Astrocyte (in vitro differentiated cells and primary cell): ENCODE results near the gene BCLAF3.

Source experiments
- EZH2 ChIP-seq: IDR thresholded peaks from 2 replicates; pipeline ENCODE4 v1.6.1; 2012; ENCODE audit warnings: mild to moderate bottlenecking, low read length, inconsistent platforms; ENCODE audit not compliant: insufficient read depth
- TF ChIP-seq, protein P1 (sequence below): IDR thresholded peaks from 2 replicates; pipeline ENCODE4 v1.5.1; 2011; ENCODE audit warnings: low read depth, mild to moderate bottlenecking, inconsistent platforms, low read length, moderate library complexity; ENCODE audit not compliant: insufficient read depth

- TF ChIP-seq, protein P1, sequence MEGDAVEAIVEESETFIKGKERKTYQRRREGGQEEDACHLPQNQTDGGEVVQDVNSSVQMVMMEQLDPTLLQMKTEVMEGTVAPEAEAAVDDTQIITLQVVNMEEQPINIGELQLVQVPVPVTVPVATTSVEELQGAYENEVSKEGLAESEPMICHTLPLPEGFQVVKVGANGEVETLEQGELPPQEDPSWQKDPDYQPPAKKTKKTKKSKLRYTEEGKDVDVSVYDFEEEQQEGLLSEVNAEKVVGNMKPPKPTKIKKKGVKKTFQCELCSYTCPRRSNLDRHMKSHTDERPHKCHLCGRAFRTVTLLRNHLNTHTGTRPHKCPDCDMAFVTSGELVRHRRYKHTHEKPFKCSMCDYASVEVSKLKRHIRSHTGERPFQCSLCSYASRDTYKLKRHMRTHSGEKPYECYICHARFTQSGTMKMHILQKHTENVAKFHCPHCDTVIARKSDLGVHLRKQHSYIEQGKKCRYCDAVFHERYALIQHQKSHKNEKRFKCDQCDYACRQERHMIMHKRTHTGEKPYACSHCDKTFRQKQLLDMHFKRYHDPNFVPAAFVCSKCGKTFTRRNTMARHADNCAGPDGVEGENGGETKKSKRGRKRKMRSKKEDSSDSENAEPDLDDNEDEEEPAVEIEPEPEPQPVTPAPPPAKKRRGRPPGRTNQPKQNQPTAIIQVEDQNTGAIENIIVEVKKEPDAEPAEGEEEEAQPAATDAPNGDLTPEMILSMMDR: no peak
- TF ChIP-seq EZH2: no peak
Measured at GRCh38 chrX:19955306-19955705, 35.6 kb downstream of the BCLAF3 start.
